ENCODE data around the gene FST. TPM values are rescaled to one million over a fixed set of nuclear protein-coding genes. Genes with fewer than 3 reads are reported as not detected.

FST gene
- 1 to 10 TPM; 2.1 to 3.7 TPM for total RNA-seq
- polyA plus RNA-seq (ENCODE audit: insufficient read length in 6 of 6) = 1 to 10 TPM in 1 of 6 donors, under 1 TPM in 5; 0.60 to 1.4 (median 0.80) TPM
- long read RNA-seq, donor 1 = 0 reads
- long read RNA-seq, donor 2 = 0 reads
- long read RNA-seq, donor 3 = 0 reads
- long read RNA-seq, donor 4, partial matches to known transcripts = 1 of 6 reads
- long read RNA-seq, donor 4, other reads (novel, unspliced or antisense) = 1 of 6 reads
- long read RNA-seq, donor 5 = 0 reads
- long read RNA-seq, donor 6, partial matches to known transcripts = 0 of 2 reads
- long read RNA-seq, donor 6, other reads (novel, unspliced or antisense) = 0 of 2 reads
- long read RNA-seq, donor 7 = 0 reads
- long read RNA-seq, donor 8 = 0 reads
- long read RNA-seq, donor 9 = 0 reads
- long read RNA-seq, donor 10, partial matches to known transcripts = 0 of 7 reads
- long read RNA-seq, donor 10, other reads (novel, unspliced or antisense) = 3 of 7 reads
- long read RNA-seq, donor 11, partial matches to known transcripts = 0 of 1 reads
- long read RNA-seq, donor 11, other reads (novel, unspliced or antisense) = 0 of 1 reads
- long read RNA-seq, donor 12 = 0 reads

GRCh38 chr5:53480416-53481158, at the start of gene FST:
Gene FST (plus strand): TSS chr5:53480629. CDS start chr5:53480792, 163 bp downstream.
- DNase-seq = peak in 3 of 4 donors; percentile 30 to 72 (median 39)
- TF ChIP-seq CTCF (IDR thresholded peaks at IDR 0.05) = no peak
- Histone ChIP-seq H3K27ac (peak within 1 kb of the TSS; percentile 48 to 69), H3K4me1 (peaks cover 3 to 44% of the 10 kb centered on the region in 2 donors), H3K9me3 (no peaks in the 10 kb centered on the region), H3K4me3 (peak within 1 kb of the TSS; percentile 57 to 65), H3K27me3 (peaks cover 0 to 69% of the 10 kb centered on the region in 2 donors), H3K36me3 (no peaks in the 10 kb centered on the region)
- intact Hi-C loops (cut with DNase I) = no loop called here
- ATAC-seq = peak; percentile 10

GRCh38 chr5:53431665-53432064, 48.8 kb upstream of the FST start:
- no peak for DNase-seq
- intact Hi-C loops (cut with DNase I) = no loop called here
- no peaks in the 10 kb centered on the region for H3K4me1 ChIP-seq
- ATAC-seq = no peak
- H3K4me3 ChIP-seq = no peak overlapping the region
- no peaks in the 10 kb centered on the region for H3K9me3 ChIP-seq
- H3K27ac ChIP-seq = no peak overlapping the region
- no peaks in the 10 kb centered on the region for H3K27me3 ChIP-seq
- H3K36me3 ChIP-seq = no peaks in the 10 kb centered on the region
- TF ChIP-seq CTCF (IDR thresholded peaks at IDR 0.05) = no peak

- no peak for TF ChIP-seq CTCF (IDR thresholded peaks at IDR 0.05)
- Histone ChIP-seq H3K9me3 (no peaks in the 10 kb centered on the region), H3K4me1 (no peaks in the 10 kb centered on the region), H3K27ac (no peak overlapping the region), H3K4me3 (no peak overlapping the region), H3K27me3 (no peaks in the 10 kb centered on the region), H3K36me3 (no peaks in the 10 kb centered on the region)
- ATAC-seq (no peak), DNase-seq (no peak)
- intact Hi-C loops (cut with DNase I) = no loop called here
These were observed 47.4 kb upstream of the FST start for GRCh38 chr5:53433026-53433425.

- Histone ChIP-seq H3K4me1 (no peaks in the 10 kb centered on the region), H3K27ac (no peak overlapping the region), H3K9me3 (no peaks in the 10 kb centered on the region), H3K36me3 (no peaks in the 10 kb centered on the region), H3K27me3 (no peaks in the 10 kb centered on the region), H3K4me3 (no peak overlapping the region)
- no peak for ATAC-seq
- TF ChIP-seq CTCF (IDR thresholded peaks at IDR 0.05) = no peak
- DNase-seq = no peak
- intact Hi-C loops (cut with DNase I) = no loop called here
These were observed 45.9 kb upstream of the FST start for GRCh38 chr5:53434541-53434940.

Measured in left lung (tissue), 14 donors.